Hematopoietic multipotent progenitor cell treated with erythropoietin and hydrocortisone succinate and interleukin-3 and kit ligand, for 4 days (in vitro differentiated cells): Measurements from ENCODE around the gene NCF4.

Experiments
- DNase-seq: peaks from one replicate; pipeline ENCODE4 v3.0.0-alpha.2; 2015

The NCF4 gene

GRCh38 chr22:36838119-36839030, 22.4 kb upstream of the NCF4 start:
- no peak for DNase-seq

GRCh38 chr22:36839356-36840073, 21.3 kb upstream of the NCF4 start:
- DNase-seq: no peak

DNA sequence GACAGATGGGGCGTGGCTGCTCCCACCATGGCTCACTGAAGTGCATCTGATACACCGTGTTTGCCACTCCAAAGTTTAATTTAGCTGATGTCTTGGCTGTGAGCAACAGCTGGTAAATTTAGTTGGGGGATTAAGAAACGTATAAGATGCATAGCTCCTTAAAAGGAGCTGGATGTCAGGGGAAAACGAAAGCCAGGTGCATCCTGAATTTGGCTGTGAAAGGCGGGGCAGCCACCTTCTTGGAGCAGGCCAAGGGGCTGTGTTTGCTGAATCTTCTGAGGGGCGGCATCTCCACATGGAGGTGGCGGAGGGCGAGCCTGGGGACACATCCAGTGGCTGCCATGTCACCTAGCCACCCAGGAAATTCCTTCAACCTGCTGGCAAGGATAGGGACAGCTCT, 20.7 kb upstream of the NCF4 start:
- DNase-seq: no peak

GRCh38 chr22:36846271-36846670, 14.5 kb upstream of the NCF4 start:
- DNase-seq: no peak

DNA sequence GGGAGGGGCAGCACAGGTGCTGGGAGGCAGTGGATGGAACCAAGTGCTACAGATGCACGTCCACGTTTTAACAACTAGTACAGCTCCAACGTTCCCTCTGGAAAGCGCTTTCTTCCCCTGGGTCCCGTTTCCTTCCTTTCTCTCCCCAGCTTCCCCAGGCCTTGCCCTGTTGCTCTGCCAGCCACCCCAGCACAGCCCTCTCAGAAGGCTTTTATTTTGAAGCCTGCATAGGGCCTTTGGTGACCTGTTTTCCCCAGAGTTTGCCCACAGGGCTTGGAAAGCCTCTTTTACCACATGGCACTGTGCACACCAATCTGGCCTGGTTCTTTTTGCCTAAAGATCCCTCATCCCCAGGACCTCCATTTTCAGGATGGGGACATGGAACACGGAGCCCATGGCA, 13.9 kb upstream of the NCF4 start:
- no peak for DNase-seq

DNA sequence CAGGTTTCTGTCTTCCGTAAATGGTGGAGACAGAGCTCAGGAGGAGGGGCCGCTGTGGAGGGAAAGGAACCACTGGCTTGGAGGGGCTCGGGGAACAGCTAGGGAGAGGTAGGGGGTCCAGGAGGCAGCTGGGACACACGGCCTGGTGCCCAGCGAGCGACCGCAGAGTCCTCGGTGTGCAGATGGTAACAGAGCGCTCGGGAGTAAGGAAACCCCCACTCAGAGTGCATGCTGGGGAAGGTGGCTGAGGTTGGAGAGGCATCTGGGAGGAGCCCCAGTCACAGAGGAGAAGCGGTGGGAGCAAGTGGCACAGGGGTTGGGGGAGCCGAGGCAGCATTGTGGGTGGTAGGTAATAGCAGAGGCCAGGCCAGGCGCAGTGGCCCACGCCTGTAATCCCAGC, 10.8 kb upstream of the NCF4 start:
- no peak for DNase-seq

DNA sequence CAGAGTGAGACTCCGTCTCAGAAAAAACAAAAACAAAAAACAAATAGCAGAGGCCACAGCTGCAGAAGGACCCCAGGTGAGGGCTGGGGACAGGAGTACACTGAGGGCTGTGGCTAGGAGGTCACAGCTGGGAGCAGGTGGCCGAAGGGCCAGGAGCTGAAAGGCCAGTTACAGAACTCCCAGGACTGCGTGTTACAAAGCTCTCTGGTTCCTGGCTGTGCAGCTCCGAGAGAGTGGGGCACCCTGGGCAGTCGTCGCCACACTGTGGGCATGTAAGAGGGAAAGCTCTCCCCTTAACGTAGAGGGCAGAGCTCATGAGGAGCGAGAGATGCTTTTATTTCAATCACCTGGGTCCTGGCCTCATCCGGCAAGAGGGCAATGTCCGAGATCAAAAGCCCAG, 10.1 kb upstream of the NCF4 start:
- no peak for DNase-seq

DNA sequence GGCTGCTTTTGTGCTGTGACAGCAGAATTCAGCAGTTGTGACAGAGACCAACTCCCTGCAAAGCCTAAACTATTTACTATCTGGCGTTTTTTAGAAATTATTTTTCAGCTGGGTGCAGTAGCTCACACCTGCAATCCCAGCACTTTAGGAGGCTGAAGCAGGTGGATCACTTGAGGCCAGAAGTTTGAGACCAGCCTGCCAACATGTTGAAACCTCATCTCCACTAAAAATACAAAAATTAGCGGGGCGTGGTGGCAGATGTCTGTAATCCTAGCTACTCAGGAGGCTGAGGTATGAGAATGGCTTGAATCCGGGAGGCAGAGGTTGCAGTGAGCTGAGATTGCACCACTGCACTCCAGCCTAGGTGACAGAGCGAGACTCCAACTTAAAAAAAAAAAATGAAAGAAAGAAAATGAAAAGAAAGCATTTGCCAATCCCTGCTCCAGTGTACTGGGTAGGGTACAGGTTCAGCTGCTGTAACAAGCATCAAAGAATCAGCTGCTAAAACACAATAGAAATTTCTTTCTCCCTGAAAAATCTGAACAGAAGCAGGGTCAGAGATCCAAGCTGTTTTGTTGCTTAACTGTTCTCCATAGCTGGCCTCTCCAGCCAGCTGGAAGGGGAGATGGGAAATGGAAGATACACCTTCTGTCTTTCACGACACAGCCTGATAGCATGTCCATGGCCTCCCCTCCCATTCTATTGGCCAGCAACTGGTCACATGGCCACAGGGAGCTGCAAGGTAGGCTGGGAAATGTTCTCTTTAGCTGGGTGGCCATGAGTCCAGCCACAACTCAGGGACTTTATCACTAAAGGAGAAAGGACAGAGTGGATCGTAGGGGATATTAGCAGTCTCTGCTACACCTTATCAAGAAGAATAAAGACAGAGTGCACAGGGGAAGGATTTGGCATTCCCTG, 8.5 kb upstream of the NCF4 start:
- DNase-seq: no peak

DNA sequence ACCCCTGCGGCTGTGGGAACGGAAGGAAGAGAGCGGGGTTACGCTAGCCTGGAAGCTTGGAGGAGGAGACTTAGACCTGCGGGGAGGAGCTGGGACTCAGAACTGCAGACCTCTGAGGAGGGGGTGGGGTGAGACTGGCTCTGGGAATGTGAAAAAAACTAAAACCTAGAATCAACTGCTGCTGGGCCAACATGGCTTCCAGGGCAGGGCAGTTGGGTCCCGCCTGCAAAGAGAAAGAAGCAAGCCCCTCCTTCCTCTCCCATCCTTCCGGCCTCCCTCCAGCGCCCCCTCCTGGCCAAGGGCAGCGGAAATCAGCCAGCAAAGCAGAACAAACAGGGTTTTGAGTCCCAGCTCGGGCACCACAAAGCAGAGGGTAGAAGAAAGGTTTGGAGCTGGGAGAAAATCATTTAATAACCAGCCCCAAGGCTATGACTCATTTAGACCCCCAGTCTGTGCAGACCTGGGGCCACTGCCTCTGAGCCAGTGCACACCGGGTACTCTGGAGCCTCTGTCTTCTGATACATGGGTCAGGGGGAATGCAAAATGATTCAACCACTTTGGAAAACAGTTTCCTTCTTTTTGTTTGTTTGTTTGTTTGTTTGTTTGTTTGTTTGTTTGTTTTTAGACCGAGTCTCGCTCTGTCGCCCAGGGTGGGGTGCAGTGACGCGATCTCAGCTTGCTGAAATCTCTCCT, 7.3 kb upstream of the NCF4 start:
- peak; percentile 96 for DNase-seq

DNA sequence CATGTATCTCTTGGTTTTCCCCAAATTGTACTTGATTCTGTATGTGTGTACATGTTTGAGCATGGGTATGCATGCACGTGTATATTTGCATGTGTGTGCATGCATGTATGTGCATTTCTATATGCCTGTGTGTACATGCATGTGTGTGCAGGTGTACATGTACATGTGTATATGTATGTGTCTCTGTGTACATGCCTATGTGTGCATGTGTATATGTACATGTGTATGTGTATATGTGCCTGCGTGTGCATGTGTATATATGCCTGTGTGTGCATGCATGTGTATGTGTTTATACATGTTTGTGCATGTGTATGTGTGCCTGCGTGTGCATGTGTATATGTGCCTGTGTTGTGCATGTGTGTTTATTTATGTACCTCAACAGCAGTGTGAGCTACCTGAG, 5.3 kb upstream of the NCF4 start:
- no peak for DNase-seq

- peak; percentile 95 for DNase-seq
Measured at GRCh38 chr22:36856121-36856791, 4.5 kb upstream of the NCF4 start.

GRCh38 chr22:36856792-36857135, 4.0 kb upstream of the NCF4 start:
- no peak for DNase-seq

GRCh38 chr22:36858156-36858555, 2.6 kb upstream of the NCF4 start:
- no peak for DNase-seq

GRCh38 chr22:36858966-36859365, 1.8 kb upstream of the NCF4 start:
- DNase-seq: no peak

DNA sequence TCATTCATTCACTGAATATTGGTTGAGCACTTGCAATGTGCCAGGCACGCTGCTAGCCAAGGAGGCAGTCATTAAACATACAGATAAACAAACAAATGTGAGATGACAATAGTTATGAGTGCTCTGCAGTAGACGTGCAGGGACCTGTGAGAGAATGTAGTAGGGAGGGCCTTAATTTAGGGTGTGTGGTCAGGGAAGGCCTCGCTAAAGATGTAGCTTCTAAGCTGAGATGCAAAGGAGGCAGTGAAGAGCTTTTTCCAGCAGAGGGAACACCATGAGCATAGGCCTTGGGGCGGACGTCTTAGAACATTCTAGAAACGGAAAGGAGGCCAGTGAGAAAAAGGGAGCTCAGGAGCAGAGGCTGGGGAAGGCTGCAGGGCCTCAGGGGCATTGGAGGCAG, 789 bp upstream of the NCF4 start:
- DNase-seq: peak; percentile 46

DNA sequence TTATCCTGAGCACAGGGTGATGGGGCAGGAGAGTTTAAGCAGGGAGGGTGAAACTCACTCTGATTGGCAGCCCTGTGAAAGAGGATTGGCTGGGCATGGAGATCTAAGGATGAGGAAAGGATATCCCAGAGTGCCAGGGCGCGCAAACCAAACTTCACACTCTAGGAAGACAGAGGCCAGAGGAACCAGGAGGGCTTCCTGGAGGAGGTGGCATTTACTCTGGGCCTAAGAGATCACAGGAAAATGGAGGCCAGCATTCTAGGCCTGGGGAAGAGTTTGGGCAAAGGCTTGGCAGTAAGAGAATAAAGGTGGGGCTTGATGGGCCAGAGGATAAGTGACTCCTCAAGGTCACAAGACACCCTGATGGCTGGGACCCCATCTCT, 377 bp upstream of the NCF4 start:
- no peak for DNase-seq

DNA sequence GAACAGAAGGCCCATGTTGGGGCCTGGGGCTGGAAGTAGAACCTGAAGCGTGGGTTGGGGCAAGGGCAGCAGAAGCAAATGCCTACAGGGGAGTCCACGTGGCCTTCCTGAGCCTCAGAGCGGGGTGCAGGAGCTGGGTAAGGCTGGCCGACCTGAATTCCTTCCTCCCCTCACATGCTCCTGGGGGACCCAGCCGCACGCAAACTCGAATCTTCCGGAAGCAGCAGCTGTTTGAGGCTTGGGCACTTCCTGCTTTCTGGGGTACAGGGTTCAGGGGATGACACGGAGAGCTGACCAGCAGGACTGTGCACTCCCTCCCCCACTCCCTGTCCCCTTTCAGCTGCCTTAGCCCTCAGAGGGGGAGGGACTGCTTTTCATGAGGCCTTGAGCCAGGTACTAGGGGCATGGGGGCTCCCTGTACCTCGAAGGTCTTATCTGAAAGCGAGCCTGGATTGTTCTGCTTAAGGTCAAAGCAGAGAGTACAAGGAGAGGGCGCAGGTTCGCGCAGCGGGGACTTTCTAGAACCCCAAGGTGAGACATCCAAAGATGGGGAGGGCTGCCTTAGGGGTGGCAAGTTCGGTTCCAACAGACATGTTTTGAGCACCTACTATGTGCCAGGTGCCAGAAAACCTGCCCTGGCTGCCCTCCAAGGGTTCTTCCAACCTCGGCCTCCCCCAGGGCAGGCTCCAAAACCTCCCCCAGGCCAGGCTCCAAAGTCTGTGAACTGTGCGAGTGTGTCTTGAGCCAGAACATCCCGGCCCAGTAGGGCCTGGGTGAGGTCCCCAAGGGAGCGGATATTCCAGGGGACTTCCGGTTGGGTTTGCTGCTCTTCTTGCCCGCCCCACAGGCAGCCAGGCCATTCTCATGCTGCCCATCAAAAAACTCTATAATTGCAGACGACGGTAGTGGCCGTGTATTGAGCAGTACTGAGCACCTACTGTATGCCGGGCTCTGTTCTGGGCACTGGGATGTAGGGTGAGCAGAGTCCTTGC, 1.7 kb downstream of the NCF4 start:
- DNase-seq: peak; percentile 96

DNA sequence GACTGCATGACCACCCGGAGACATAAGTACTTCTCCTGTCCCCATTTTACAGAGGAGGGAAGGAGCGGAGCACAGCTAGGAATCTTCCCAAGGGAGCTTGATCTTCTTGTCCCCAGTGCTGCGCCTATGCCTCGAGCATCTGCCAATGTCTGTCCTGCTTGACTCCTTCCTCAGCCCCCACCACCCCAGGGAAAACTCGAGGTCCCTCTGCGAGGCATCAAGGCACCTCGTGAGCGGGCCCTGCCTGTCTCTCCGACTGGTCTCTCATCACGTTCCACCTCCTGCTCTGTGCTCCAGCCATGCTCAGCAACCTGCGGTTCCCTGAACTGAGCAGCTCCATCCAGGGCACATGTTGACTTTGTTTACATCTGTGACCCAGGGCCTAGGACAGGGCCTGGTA, 2.5 kb downstream of the NCF4 start:
- DNase-seq: no peak

DNA sequence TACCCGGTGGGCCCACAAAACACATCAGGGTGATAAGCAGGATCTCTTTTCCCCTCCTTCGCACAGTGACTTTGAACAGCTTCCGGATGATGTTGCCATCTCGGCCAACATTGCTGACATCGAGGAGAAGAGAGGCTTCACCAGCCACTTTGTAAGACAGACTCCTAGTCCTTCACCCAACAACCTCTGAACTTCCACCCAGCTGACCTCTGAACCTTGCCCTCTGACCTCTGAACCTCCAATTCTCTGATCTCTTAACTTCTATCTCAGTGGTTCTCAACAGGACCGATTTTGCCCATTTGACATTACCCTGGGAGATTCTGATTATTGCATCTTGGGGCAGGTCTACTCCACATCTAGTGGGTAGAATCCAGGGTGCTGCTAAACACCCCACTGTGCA, 3.2 kb downstream of the NCF4 start:
- no peak for DNase-seq

DNA sequence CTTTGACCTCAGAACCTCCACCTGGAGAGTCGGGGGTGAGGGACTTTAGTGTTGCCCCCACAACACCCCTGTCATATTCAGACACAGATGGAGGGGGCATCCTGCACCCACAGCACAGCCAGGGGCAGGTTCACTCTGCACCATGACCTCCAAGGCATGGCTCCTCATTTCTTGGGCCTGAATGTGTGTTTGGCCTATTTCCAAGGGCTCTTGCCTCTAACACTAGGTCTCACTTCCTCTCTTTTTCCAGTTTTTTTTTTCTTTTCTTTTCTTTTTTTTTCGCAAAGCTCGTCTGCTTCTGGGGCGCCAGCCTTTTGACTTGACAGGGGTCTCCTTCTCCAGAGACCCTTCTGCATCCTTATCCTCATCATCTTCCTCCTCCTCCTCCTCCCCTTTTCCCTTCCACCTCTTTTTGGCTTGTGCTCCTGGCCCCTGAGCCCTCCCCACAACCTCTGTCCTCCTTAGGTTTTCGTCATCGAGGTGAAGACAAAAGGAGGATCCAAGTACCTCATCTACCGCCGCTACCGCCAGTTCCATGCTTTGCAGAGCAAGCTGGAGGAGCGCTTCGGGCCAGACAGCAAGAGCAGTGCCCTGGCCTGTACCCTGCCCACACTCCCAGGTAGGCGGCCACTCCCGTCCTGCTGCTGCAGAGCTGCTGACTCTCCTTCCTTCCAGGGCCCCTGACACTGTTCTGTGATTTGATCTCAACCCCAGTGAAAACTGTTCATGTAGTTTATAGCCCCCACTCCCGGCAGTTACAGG, 3.8 kb downstream of the NCF4 start:
- DNase-seq: peak; percentile 33
